Vagina (tissue), 2 donors: ENCODE data around the gene NDUFV3. TPM values are rescaled to one million over a fixed set of nuclear protein-coding genes. Genes with fewer than 3 reads are reported as not detected.

Experiments used
- DNase-seq, 2 donors: peaks; one replicate each; pipeline ENCODE4 v3.0.0-alpha.2; 2017; ENCODE audit errors: extremely low spot score in 2 of 2
- H3K27ac ChIP-seq: fragments of 200-600 bp; sonication (generic); one replicate; pipeline ENCODE4 v1.5.1; 2019
- H3K27me3 ChIP-seq: fragments of 200-600 bp; sonication (generic); one replicate; pipeline ENCODE4 v1.5.1; 2019
- H3K36me3 ChIP-seq, 2 donors: fragments of 200-600 bp; sonication (generic); one replicate each; pipeline ENCODE4 v1.5.1; 2017 to 2019
- H3K4me1 ChIP-seq: fragments of 200-600 bp; sonication (generic); one replicate; pipeline ENCODE4 v1.5.1; 2019
- H3K4me3 ChIP-seq, 2 donors: fragments of 200-600 bp; sonication (generic); 1 replicate in 1 of 2; 2 replicates in 1 of 2; pipeline ENCODE4 v1.5.1; 2016 to 2019
- H3K9me3 ChIP-seq: fragments of 200-600 bp; sonication (generic); one replicate; pipeline ENCODE4 v1.5.1; 2019
- POLR2AphosphoS5 ChIP-seq, 2 donors: sonication (generic); formaldehyde crosslinking; IDR thresholded peaks; one replicate each; pipeline ENCODE4 v1.9.0; 2017; ENCODE audit warnings: antibody characterized with exemption in 2 of 2, mild to moderate bottlenecking in 2 of 2, low read depth in 1 of 2; ENCODE audit not compliant: insufficient read depth in 1 of 2
- intact Hi-C: fragments of 100-400 bp; cut with DNase I; formaldehyde crosslinking; loops from one replicate; pipeline ENCODE4 v1.15.1; 2023
- microRNA-seq: library from miRNA; unstranded; fragments of <30 nt; microRNA quantifications from one replicate; pipeline ENCODE4, GENCODE V29; 2017; ENCODE audit warnings: borderline number of aligned reads, borderline replicate concordance
- small RNA-seq: library from RNA; depleted of rRNA; stranded (forward); fragments of <200 nt; gene quantifications from one replicate; pipeline ENCODE3, GENCODE V24; 2016
- total RNA-seq: library from RNA; depleted of rRNA; stranded (reverse); fragments of >200 nt; gene quantifications from one replicate; pipeline ENCODE4 v1.2.3, GENCODE V29; 2016

NDUFV3 gene
- total RNA-seq, 1 donor from 2014 or later: 48.4 TPM

DNA sequence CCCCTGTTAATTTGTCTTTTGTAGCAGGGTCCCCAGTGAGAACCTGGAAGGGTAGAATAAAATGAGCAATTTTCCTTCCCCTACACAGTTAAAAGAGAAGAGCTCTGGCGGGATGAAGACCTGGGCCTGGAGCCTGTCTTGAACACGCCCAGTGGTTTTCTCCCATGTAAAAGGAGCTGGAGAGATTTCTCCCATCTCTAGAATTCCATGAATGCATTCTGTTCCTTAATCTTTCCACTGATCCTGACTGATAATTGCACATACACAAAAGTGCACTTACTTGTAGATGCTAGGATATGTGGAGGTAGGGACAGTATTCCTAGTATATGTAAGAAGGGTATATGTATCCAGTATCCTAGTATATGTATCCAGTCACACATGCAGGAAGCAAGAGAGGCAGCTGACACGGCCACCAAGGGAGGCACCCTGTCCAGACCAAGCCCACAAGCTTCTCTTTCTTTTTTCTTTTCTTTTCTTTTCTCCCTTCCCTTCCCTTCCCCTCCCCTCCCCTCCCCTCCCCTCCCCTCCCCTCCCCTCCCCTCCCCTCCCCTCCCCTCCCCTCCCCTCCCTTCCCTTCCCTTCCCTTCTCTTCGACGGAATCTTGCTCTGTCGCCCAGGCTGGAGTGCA, 69.4 kb downstream of the NDUFV3 start:
- DNase-seq: no peak
- Histone ChIP-seq H3K36me3 (no peaks in the 10 kb centered on the region), H3K9me3 (no peaks in the 10 kb centered on the region), H3K4me1 (no peaks in the 10 kb centered on the region), H3K27ac (no peak overlapping the region), H3K4me3 (no peak overlapping the region), H3K27me3 (no peaks in the 10 kb centered on the region)
- intact Hi-C loops: no loop called here
- no peak for TF ChIP-seq POLR2AphosphoS5 (IDR thresholded peaks at IDR 0.05; ENCODE audit: insufficient read depth in 1 of 2, low read depth in 1 of 2)

Small RNAs within 50 kb of the gene (microRNA-seq; reads per million reads assigned to microRNA genes)
- gene MIR5692B: not detected

Small RNAs within 50 kb of the gene (small RNA-seq; reads per million reads assigned to genes)
- not detected for gene MIR5692B

Other genes with a start within 250 kb of the NDUFV3 start
- gene PDE9A, start 239.7 kb upstream of the NDUFV3 start, total RNA-seq: 9.6 TPM
- gene WDR4, start 13.8 kb upstream of the NDUFV3 start, total RNA-seq: 23.8 TPM
- not detected for gene ERVH48-1, start 32.3 kb downstream of the NDUFV3 start, total RNA-seq
- gene PKNOX1, start 81.3 kb downstream of the NDUFV3 start, total RNA-seq: 9.8 TPM
- 4.2 TPM for gene CBS, start 182.5 kb downstream of the NDUFV3 start, total RNA-seq
- 41.0 TPM for gene U2AF1, start 214.3 kb downstream of the NDUFV3 start, total RNA-seq